HPDE6-E6E7 (cell line): Measurements from ENCODE around the gene ZFYVE26.
"Not testable (repeated sequence)": the region's sequence is repeated elsewhere in the genome, so short reads cannot be mapped to it uniquely, and the experiment has no call there.

Experiments used
- DNase-seq: peaks from one replicate; pipeline ENCODE4 v3.0.0; 2011; ENCODE audit warnings: missing footprints; ENCODE audit errors: extremely low spot score

The ZFYVE26 gene

DNA sequence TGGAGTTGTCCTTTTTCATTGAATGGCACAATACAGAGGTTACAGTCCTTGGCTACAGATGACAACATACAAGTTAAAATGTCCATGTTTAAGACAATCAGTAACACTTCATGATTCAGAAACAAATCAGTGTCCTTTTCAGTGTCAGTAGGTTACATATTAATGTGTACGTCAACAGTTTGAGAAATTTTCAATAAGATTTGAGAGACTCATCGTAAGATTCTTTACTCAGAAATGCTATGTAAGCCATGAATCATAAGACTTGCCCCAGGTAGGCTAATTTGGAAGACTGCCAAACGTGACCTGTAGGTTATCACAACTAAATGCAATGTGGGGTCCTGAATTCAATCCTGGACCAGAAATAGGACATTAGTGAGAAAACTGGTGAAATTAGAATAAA is 111.2 kb downstream of the ZFYVE26 start:
- peak; percentile 46 for DNase-seq

DNA sequence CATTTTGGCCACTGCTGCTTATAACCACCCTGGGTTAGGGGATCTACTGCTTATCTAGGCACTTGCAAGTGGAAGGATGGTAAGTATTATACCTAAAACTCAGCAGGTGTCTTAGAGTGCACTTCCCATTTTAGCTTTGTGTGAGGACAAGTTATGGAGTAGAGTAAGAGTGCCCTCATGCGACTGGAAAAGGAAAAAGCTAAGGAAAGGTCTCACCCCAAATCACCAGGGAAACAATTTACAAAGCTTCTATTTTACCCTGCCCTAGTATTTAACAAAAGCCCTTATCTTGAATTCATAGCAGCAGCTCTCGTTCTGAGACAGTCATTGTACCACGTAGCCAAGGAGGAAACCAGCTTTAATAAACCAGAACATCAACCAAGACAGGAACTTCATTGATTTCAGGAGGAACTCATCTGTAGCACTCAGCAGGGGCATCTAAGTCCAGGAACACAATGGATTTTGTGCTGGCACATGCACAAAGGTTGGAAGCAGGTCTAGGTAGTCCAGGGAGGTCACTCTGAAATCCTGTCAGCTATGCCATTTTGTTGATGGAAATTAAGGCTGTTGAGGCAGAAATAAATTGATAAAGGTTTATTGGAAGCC is 111.8 kb downstream of the ZFYVE26 start:
- peak; percentile 51 for DNase-seq

GRCh38 chr14:67703997-67704396 is 112.4 kb downstream of the ZFYVE26 start:
- no peak for DNase-seq

DNA sequence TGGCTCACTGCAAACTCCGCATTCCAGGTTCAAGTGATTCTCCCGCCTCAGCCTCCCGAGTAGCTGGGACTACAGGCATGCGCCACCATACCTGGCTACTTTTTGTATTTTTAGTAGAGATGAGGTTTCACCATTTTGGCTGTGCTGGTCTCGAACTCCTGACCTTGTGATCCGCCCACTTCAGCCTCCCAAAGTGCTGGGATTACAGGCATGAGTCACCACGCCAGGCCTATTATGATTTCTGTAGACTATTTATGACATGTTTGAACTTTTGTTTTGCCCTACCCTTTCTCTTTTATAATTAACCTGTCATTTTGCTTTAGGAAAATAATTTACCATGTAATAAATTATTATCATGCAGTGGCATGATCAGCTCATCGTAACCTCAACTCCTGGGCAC is 114.9 kb downstream of the ZFYVE26 start, which contains the start of gene RDH12:
RDH12 (plus strand) TSS at position 395 of the 400 bp plus-strand sequence. CDS start 20,757 bp downstream, outside the sequence.
- not testable (repeated sequence) for DNase-seq

DNA sequence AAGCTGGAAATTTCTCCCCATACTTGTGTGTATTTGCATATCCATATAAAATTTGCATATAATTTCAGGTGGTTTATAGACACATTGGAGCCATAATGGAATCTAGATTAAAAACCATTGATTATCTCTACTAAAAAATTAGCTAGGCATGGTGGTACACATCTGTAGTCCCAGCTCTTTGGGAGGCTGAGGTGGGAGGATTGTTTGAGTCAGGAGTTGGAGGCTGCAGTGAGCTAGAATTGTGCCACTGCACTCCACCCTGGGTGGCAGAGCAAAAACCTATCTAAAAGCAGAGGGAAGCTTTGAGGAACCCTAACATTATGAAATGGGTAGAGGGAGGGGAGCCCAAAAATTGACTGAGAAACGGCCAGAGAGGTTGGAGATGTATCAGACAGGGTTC is 118.2 kb downstream of the ZFYVE26 start:
- no peak for DNase-seq

GRCh38 chr14:67697006-67697405 is 119.4 kb downstream of the ZFYVE26 start:
- no peak for DNase-seq
